ENCODE results near the gene RXFP2.

DNA sequence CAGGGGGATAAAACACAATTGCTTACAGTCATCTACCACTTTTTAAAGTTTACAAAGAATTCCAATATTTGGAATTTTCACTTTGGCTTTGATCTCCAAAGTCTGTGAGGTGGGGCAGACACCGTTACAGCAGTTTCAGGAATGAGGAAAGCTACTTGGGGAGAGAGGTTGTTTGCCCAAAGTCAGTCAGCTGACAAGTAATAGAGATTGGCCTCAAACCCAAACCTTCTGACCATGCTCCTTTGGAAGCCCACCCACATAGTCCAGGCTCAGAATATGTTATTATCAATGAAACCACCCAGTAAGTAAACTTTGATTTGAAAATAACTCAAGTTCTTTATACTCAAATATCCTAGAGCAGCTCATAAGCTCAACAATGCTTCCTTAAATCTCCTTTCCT is 29.0 kb downstream of the RXFP2 start:
- TF ChIP-seq EZH2 (IDR thresholded peaks at IDR 0.05), result no peak
- no peak for TF ChIP-seq POLR2AphosphoS5 (IDR thresholded peaks at IDR 0.05; ENCODE audit: borderline replicate concordance, low read depth, low read length)
